HAP-1 (cell line): ENCODE results near the gene SCFD2.
A peak's percentile ranks its signal among the peaks of the same experiment; 100 is the strongest.
"Not testable (repeated sequence)": the region's sequence is repeated elsewhere in the genome, so short reads cannot be mapped to it uniquely, and the experiment has no call there.

Experiments
- DNase-seq, 2 experiments: peaks; one replicate each; pipeline ENCODE4 v3.0.0-alpha.2; 2016 to 2020; ENCODE audit warnings: low spot score in 2 of 2
- H3K27me3 ChIP-seq: fragments of 250-450 bp; sonication (Bioruptor Pico); 2 replicates; pipeline ENCODE4 v1.5.1; 2020; ENCODE audit warnings: low read depth, mild to moderate bottlenecking, moderate library complexity
- H3K36me3 ChIP-seq: fragments of 250-450 bp; sonication (Bioruptor Pico); replicated peaks from 2 replicates; pipeline ENCODE4 v1.5.1; 2020; ENCODE audit warnings: mild to moderate bottlenecking
- H3K4me1 ChIP-seq: fragments of 250-450 bp; sonication (Bioruptor Pico); 2 replicates; pipeline ENCODE4 v1.5.1; 2020; ENCODE audit warnings: mild to moderate bottlenecking
- H3K4me3 ChIP-seq: fragments of 250-450 bp; sonication (Bioruptor Pico); 2 replicates; pipeline ENCODE4 v1.5.1; 2020; ENCODE audit warnings: mild to moderate bottlenecking, moderate library complexity
- H3K9me3 ChIP-seq: fragments of 250-450 bp; sonication (Bioruptor Pico); 2 replicates; pipeline ENCODE4 v1.5.1; 2020; ENCODE audit warnings: mild to moderate bottlenecking, moderate library complexity
- in situ Hi-C: fragments of 300-500 bp; cut with MboI; formaldehyde crosslinking; loops from 3 replicates; pipeline ENCODE4 v1.14.3; 2020; ENCODE audit warnings: low sequenced_read_pairs, inconsistent platforms, mixed read lengths

Gene SCFD2

GRCh38 chr4:53219148-53219547, 146.7 kb downstream of the SCFD2 start:
- H3K4me3 ChIP-seq, in situ Hi-C loops, H3K36me3 ChIP-seq, H3K27me3 ChIP-seq, H3K4me1 ChIP-seq, DNase-seq, H3K9me3 ChIP-seq: not testable (repeated sequence)

GRCh38 chr4:53208753-53209152, 157.1 kb downstream of the SCFD2 start:
- DNase-seq: peak; percentile 22 to 44
- Histone ChIP-seq H3K9me3 (no peaks in the 10 kb centered on the region), H3K27me3 (no peaks in the 10 kb centered on the region), H3K4me3 (no peak overlapping the region), H3K4me1 (peaks cover 10% of the 10 kb centered on the region), H3K36me3 (no peaks in the 10 kb centered on the region; the same call in 1 of the 2 replicates)
- in situ Hi-C loops: no loop called here

GRCh38 chr4:53205970-53206369, 159.9 kb downstream of the SCFD2 start:
- in situ Hi-C loops: no loop called here
- no peaks in the 10 kb centered on the region for H3K27me3 ChIP-seq
- H3K4me1 ChIP-seq: peaks cover 10% of the 10 kb centered on the region
- H3K9me3 ChIP-seq: no peaks in the 10 kb centered on the region
- DNase-seq: no peak
- H3K4me3 ChIP-seq: no peak overlapping the region
- no peaks in the 10 kb centered on the region; the same call in 1 of the 2 replicates for H3K36me3 ChIP-seq

- Histone ChIP-seq H3K27me3 (no peaks in the 10 kb centered on the region), H3K4me3 (no peak overlapping the region), H3K4me1 (peaks cover 11% of the 10 kb centered on the region; the same call in 1 of the 2 replicates), H3K9me3 (no peaks in the 10 kb centered on the region), H3K36me3 (no peaks in the 10 kb centered on the region)
- in situ Hi-C loops: loop anchor here (5.0 to 25.0 kb wide), 2 partner anchors 187 to 1028 kb away; partner anchors contain the start of gene PDGFRA
- no peak for DNase-seq
These were observed 166.5 kb downstream of the SCFD2 start for GRCh38 chr4:53199356-53199755.

DNA sequence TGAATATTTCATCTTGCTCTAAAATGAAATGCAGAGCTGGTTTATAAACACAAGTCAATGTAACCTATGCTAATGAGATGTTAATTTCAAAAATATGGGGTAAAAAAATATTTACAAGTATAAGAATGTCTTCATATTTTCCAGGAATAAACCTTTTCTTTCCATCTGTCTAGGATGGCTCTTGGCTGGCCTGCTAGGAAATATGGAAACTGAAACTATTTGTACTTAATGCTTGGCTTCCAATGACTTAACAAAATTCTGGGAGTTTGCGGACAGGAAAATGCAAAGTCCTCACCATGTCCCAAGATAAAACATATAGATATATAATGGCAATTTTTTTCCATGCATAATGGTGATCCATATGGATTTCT, 168.1 kb downstream of the SCFD2 start:
- H3K4me3 ChIP-seq: no peak overlapping the region
- H3K4me1 ChIP-seq: peaks cover 11% of the 10 kb centered on the region; the same call in 1 of the 2 replicates
- H3K36me3 ChIP-seq: no peaks in the 10 kb centered on the region
- DNase-seq: no peak
- no peaks in the 10 kb centered on the region for H3K27me3 ChIP-seq
- H3K9me3 ChIP-seq: no peaks in the 10 kb centered on the region
- in situ Hi-C loops: loop anchor here (5.0 to 25.0 kb wide), 2 partner anchors 185 to 1030 kb away; partner anchors contain the start of gene PDGFRA

- H3K4me1 ChIP-seq: peaks cover 11% of the 10 kb centered on the region; the same call in 1 of the 2 replicates
- DNase-seq: peak; percentile 12 to 75
- H3K27me3 ChIP-seq: no peaks in the 10 kb centered on the region
- no peaks in the 10 kb centered on the region for H3K9me3 ChIP-seq
- in situ Hi-C loops: loop anchor here (5.0 to 25.0 kb wide), 2 partner anchors 185 to 1030 kb away; partner anchors contain the start of gene PDGFRA
- 0 out of 2 replicates have a peak overlapping the region, but pooled peaks have one; percentile 2 for H3K4me3 ChIP-seq
- H3K36me3 ChIP-seq: no peaks in the 10 kb centered on the region
These were observed 168.7 kb downstream of the SCFD2 start for GRCh38 chr4:53196882-53197771.

- H3K27me3 ChIP-seq: no peaks in the 10 kb centered on the region
- in situ Hi-C loops: loop anchor here (5.0 to 25.0 kb wide), 2 partner anchors 184 to 1031 kb away; partner anchors contain the start of gene PDGFRA
- no peaks in the 10 kb centered on the region for H3K36me3 ChIP-seq
- DNase-seq: peak in 1 of 2 experiments; percentile 22
- H3K4me3 ChIP-seq: no peak overlapping the region
- peaks cover 11% of the 10 kb centered on the region; the same call in 1 of the 2 replicates for H3K4me1 ChIP-seq
- no peaks in the 10 kb centered on the region for H3K9me3 ChIP-seq
These were observed 169.8 kb downstream of the SCFD2 start for GRCh38 chr4:53195815-53196661.

- in situ Hi-C loops: loop anchor here (5.0 to 25.0 kb wide), 2 partner anchors 182 to 1033 kb away; partner anchors contain the start of gene PDGFRA
- H3K4me3 ChIP-seq: no peak overlapping the region
- no peaks in the 10 kb centered on the region for H3K27me3 ChIP-seq
- H3K36me3 ChIP-seq: no peaks in the 10 kb centered on the region
- H3K4me1 ChIP-seq: peaks cover 11% of the 10 kb centered on the region; the same call in 1 of the 2 replicates
- H3K9me3 ChIP-seq: no peaks in the 10 kb centered on the region
- DNase-seq: no peak
These were observed 171.1 kb downstream of the SCFD2 start for GRCh38 chr4:53194727-53195126.

GRCh38 chr4:53193111-53193510, 172.8 kb downstream of the SCFD2 start:
- no peak for DNase-seq
- peaks cover 15% of the 10 kb centered on the region for H3K4me1 ChIP-seq
- in situ Hi-C loops: loop anchor here (25.0 kb wide), 1 partner anchor 181 kb away; no protein-coding TSS in a partner anchor

GRCh38 chr4:53192496-53192895, 173.4 kb downstream of the SCFD2 start:
- in situ Hi-C loops: loop anchor here (25.0 kb wide), 1 partner anchor 180 kb away; no protein-coding TSS in a partner anchor
- Histone ChIP-seq H3K27me3 (no peaks in the 10 kb centered on the region), H3K36me3 (no peaks in the 10 kb centered on the region), H3K9me3 (no peaks in the 10 kb centered on the region), H3K4me1 (peaks cover 16% of the 10 kb centered on the region), H3K4me3 (no peak overlapping the region)
- no peak for DNase-seq

More at GRCh38 chr4:53193111-53193510, 172.8 kb downstream of the SCFD2 start:
- Histone ChIP-seq H3K36me3 (no peaks in the 10 kb centered on the region), H3K27me3 (no peaks in the 10 kb centered on the region), H3K4me3 (no peak overlapping the region), H3K9me3 (no peaks in the 10 kb centered on the region)

- Histone ChIP-seq H3K36me3 (no peaks in the 10 kb centered on the region), H3K4me1 (peaks cover 15% of the 10 kb centered on the region), H3K9me3 (no peaks in the 10 kb centered on the region), H3K4me3 (no peak overlapping the region), H3K27me3 (no peaks in the 10 kb centered on the region)
- in situ Hi-C loops: loop anchor here (25.0 kb wide), 1 partner anchor 180 kb away; no protein-coding TSS in a partner anchor
- DNase-seq: no peak
These were observed 173.9 kb downstream of the SCFD2 start for GRCh38 chr4:53191997-53192396.

- Histone ChIP-seq H3K27me3 (no peaks in the 10 kb centered on the region), H3K4me3 (no peak overlapping the region), H3K36me3 (no peaks in the 10 kb centered on the region), H3K9me3 (no peaks in the 10 kb centered on the region), H3K4me1 (peaks cover 6% of the 10 kb centered on the region; the same call in 1 of the 2 replicates)
- in situ Hi-C loops: loop anchor here (25.0 kb wide), 1 partner anchor 177 kb away; no protein-coding TSS in a partner anchor
- DNase-seq: no peak
These were observed 176.8 kb downstream of the SCFD2 start for GRCh38 chr4:53189011-53189410.

DNA sequence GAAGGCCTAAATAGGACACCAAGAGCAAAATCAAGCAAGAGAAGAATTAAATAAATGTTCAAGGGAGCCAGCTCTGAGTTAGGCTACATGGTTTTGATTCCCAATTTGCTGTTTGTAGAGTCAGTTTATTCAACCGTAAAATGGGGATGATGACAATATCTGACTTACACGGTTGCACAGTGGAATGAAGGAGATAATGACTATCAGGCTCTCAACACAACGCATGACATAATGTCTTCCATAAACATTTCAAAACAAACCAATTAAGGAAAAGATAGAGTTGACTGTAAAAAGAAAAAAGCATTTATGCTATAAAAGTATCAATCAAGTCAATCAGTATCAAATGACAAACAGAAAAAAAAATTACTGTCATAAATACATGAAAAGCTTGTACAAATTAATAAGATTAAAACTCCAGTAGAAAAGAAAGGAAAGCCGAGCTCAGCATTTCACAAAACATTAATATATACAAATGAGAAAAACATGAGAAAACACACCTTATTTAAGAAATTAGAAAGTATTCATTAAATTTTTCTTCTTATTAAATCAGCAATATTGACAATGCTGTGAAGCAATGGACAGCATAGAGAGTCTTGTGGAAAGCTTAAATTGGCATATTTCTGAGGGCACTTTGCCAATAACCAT, 179.0 kb downstream of the SCFD2 start:
- H3K27me3 ChIP-seq: no peaks in the 10 kb centered on the region
- peaks cover 6% of the 10 kb centered on the region; the same call in 1 of the 2 replicates for H3K4me1 ChIP-seq
- no peaks in the 10 kb centered on the region for H3K9me3 ChIP-seq
- H3K4me3 ChIP-seq: no peak overlapping the region
- no peaks in the 10 kb centered on the region for H3K36me3 ChIP-seq
- no peak for DNase-seq
- in situ Hi-C loops: loop anchor here (25.0 kb wide), 1 partner anchor 175 kb away; no protein-coding TSS in a partner anchor
